Epithelial cell of esophagus (primary cell): ENCODE data around the gene CORO6.

Experiments used
- DNase-seq: peaks from one replicate; pipeline ENCODE4 v3.0.0; 2010; ENCODE audit warnings: low read depth
- H3K4me3 ChIP-seq: 2 replicates; pipeline ENCODE4 v1.5.1; 2011; ENCODE audit warnings: mild to moderate bottlenecking, low read length, control low read depth
- TF ChIP-seq, protein P1 (sequence below): IDR thresholded peaks from 2 replicates; pipeline ENCODE4 v1.5.1; 2011; ENCODE audit warnings: low read depth, mild to moderate bottlenecking, low read length, control low read depth, inconsistent platforms; ENCODE audit not compliant: insufficient read depth; ENCODE audit errors: missing control alignments

Gene CORO6

DNA sequence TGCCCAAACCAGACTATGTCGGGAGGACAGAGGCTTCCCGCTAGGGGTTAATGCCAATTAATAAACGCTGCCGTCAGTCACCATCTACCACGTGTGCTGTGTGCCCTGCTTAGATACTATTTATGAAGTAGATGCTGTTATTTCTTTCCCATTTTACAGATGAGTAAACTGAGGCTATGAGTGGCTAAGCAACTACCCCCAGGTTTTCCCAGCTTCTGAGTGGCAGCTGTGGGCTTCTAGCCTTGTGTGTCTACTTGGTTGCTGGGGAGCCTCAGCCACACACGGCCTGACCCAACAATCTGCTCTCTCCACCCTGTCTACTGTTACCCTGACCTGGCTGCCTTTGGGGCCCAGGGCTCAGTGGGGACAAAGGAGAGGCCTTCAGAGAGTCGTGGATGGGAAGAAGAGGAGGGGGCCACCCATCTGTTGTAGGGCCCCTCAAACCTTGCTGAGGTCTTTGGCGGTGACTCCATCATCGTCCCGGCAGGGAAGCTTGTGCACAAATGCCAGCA is 40.4 kb downstream of the CORO6 start:
- no peak overlapping the region for H3K4me3 ChIP-seq
- TF ChIP-seq, protein P1, sequence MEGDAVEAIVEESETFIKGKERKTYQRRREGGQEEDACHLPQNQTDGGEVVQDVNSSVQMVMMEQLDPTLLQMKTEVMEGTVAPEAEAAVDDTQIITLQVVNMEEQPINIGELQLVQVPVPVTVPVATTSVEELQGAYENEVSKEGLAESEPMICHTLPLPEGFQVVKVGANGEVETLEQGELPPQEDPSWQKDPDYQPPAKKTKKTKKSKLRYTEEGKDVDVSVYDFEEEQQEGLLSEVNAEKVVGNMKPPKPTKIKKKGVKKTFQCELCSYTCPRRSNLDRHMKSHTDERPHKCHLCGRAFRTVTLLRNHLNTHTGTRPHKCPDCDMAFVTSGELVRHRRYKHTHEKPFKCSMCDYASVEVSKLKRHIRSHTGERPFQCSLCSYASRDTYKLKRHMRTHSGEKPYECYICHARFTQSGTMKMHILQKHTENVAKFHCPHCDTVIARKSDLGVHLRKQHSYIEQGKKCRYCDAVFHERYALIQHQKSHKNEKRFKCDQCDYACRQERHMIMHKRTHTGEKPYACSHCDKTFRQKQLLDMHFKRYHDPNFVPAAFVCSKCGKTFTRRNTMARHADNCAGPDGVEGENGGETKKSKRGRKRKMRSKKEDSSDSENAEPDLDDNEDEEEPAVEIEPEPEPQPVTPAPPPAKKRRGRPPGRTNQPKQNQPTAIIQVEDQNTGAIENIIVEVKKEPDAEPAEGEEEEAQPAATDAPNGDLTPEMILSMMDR = no peak
- no peak for DNase-seq

DNA sequence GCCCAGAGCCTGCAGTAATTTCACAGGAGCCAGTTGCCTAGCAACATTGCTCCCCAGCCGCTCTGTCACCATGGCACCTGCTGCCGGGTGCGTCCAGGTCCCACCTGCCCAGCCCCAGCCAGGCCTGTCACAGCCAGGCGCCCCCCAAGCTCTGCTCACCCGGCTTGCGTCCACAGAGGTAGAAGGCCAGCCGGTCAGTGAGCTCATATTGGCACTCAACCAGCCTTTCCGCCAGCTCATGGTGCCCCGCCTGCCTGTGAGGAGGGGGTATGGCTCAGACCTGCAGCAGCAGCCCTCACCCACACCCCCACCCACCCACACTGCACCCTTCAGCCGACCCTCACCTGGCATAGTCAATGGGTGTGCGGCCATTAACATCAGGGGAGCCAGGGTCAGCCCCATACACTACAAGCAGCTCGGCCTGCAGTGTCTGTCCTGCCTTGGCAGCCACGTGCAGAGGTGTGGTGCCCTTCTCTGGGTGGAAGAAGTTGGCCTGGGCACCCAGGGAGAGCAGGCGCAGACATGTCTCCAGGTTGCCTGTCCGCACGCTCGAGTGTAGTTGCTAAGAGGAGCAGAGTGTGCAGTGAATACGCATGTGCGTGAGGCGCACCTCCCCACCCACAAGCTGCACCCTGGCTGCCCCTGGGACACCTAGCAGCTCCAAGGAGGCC is 41.0 kb downstream of the CORO6 start:
- TF ChIP-seq, protein P1 = no peak
- H3K4me3 ChIP-seq = no peak overlapping the region
- DNase-seq = peak; percentile 94

DNA sequence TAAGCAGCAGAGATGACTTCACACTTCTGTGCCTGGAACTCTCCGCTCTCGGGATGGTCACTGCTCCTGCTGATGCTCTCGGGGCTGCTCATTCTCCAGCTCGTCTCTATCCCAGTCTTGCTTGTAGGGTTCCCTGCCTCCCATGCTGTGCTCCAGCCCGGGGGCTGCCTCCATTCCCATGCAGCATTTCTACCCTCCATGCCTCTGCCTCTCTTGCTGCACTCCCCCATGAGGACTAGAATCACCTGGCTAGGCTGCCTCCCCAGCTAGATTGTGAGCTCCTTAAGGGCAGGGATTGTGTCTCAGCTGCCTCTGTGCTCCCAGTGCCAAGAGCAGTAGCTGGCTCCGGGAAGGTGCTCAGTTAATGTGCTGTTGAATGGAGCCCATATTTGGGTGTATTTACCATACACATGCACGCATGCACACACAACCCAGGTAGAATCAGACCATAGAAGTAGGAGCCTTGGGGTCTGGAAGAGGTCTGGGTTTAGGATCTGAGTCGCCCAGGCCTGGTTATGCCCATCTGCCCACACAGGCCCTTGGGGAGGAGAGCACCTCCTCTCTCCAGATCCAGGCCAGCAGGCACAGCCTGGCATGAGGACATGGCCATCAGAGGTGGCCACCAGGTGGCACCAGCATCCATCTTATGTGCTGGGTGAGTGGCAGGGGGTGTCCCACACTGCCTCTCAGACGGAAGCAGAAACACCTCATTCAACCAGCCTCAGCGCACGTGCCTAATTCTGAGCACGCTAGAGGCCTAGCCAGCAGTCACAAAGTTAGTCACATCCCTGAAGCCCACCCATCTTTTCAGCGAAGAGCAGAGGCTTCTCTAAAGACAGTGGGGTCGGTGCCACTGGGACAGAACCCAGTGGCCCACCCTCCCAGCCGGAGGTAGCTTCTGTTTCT is 42.6 kb downstream of the CORO6 start:
- no peak overlapping the region for H3K4me3 ChIP-seq
- TF ChIP-seq, protein P1 = peak; percentile 95
- peak; percentile 89 for DNase-seq

DNA sequence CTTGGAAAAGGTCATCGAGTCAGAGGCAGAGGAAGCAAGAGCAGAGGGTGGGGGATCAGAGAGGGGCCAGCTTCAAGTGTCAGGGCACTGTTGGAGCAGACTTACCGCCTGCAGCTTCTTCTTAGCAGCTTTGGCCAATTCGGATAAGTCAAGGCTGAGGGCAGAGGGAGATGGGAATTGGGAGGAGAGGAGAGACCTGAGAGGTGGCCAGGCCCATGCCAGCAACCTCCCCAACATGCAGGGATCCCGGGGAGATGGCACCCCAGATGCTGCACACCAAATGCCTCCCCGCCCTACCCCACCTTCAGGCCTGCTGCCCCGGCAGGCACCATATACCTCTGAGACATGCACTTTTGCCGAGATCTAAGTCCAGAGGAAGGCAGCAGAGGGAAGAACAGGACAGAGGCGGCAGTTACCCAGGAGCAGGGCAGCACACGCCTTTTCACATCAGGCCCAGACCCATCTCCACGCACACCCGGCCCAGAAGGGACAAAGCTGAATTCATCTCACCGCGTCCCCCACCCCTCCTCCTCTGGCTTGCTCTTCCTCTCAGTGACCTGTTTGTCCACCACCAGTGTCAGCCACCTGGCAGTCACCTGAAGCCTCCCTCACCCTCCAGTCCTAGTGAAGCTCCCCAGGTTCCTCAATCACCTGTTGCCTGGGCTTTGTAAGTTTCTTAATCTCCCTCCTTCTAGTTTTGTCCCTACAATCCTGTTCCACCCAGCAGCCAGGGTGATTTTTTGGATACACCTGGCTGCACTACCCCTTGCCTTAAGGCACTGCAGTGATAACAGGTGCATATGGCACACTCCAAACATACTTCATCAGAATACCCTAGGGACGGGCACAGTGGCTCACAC is 43.9 kb downstream of the CORO6 start:
- DNase-seq = no peak
- TF ChIP-seq, protein P1 = no peak
- no peak overlapping the region for H3K4me3 ChIP-seq

DNA sequence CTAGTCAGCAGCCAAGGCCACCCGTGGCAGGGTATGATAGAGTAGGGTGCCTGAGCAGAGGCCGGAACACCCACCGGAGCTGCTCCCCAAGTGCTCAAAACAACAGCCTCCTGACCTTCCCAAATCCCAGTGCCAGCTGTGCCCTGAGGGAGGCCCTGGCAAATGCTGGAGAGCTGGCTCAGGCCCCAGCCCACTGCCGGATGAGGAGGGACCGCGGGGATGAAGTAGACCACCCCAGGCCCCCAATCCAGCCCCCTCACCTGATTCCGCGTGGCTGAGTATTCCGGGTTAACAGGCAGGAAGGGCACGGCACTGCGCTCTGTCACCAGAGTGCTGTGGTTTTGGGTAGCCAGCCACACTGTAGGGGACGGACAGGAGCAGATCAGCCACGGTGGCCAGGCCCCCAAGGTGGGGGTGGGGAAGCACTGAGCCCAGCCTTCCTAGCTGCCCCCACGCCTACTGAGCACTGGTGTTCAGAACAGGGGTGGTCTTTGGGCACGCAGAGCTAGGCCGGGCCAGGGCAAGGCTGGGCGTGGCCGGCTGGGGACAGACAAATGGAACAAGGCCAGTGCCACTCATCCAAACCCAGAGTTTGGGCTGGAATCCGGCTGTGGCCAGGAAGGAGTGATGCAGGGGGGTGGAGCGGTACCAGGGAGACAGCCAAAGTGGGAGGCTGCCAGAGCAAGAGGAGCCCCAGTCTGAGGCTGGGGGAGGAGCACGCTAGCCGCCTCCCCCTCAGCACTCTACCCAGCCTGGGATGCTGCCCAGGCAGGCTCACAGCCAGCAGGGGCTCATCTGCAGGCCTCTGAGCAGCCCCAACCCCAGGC is 45.1 kb downstream of the CORO6 start:
- TF ChIP-seq, protein P1 = no peak
- H3K4me3 ChIP-seq = no peak overlapping the region
- no peak for DNase-seq

DNA sequence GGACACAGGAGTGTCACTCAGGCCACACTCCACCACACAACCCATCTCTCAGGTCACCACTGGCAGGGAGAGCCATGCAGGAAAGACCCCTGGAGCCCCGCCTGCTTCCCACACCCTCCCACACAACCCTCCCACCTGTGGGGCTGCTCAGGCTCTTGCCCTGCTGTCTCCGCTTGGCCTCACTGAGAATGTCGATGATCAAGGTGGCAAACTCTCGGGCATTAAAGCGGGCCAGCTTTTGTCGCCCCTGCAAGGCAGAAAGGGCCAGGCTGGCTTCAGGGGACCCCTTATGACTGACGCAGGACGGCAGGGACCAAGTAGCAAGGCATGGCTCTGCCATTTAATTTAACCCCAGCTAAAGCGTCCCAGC is 45.7 kb downstream of the CORO6 start:
- DNase-seq = no peak
- H3K4me3 ChIP-seq = no peak overlapping the region
- TF ChIP-seq, protein P1 = no peak
